K562 (cell line): ENCODE results near the gene SHANK1. TPM values are rescaled to one million over a fixed set of nuclear protein-coding genes. Genes with fewer than 3 reads are reported as not detected.

Experiments
- ATAC-seq: fragments of 200-7000 bp; cut with Tn5 transposase; 3 replicates; pipeline ENCODE4 v1.9.1; 2020; ENCODE audit warnings: moderate library complexity
- BruUV-seq: library from RNA; stranded (reverse); fragments of 400-500 nt; replicated peaks from 2 replicates; lab custom pipeline; 2021; lab: Mats Ljungman, UMichigan
- CTCF ChIA-PET: fragments of 300-600 bp; formaldehyde crosslinking; extraction: SDS; loops from one replicate; lab custom pipeline; 2021; ENCODE audit warnings: low intra/inter-chr PET ratio; lab: Yijun Ruan, JAX
- POLR2A ChIA-PET: fragments of 300-600, 350-650 bp; sonication (Branson Sonifier 250); formaldehyde crosslinking; extraction: SDS; loops from one replicate; lab custom pipeline; 2021; ENCODE audit warnings: antibody characterized with exemption, inconsistent platforms; lab: Yijun Ruan, JAX
- DNase-seq, 4 experiments: peaks; one replicate each; pipeline versions ENCODE4 v3.0.0 to v3.0.0-alpha.2; 2011 to 2018; ENCODE audit warnings: low spot score in 3 of 4, mixed read lengths in 3 of 4; ENCODE audit errors: extremely low read depth in 1 of 4
- FAIRE-seq: peaks from 2 replicates; lab custom pipeline; 2011; peaks lifted over from hg19 to GRCh38; lab: Jason Lieb, UNC
- H2AFZ ChIP-seq: 2 replicates; pipeline ENCODE4 v1.6.0; 2011; ENCODE audit warnings: low read depth, low read length, control low read depth, inconsistent platforms
- H3K27ac ChIP-seq: fragments of 200-600 bp; 3 replicates; pipeline ENCODE4 v1.8.0; 2011; ENCODE audit warnings: low read depth, mild to moderate bottlenecking, control low read depth, inconsistent platforms, low read length, moderate library complexity, mixed read lengths; ENCODE audit errors: extremely low read depth
- H3K27me3 ChIP-seq, 2 experiments: fragments of 300-600 bp in 1 of 2; 2 replicates in 1 of 2; 3 replicates in 1 of 2; pipeline versions ENCODE4 v1.6.0 to v1.8.0; 2011; ENCODE audit warnings: inconsistent platforms in 2 of 2, low read length in 2 of 2, mild to moderate bottlenecking in 1 of 2, mixed read lengths in 1 of 2, moderate library complexity in 1 of 2; ENCODE audit not compliant: control insufficient read depth in 2 of 2, insufficient read depth in 2 of 2
- H3K36me3 ChIP-seq: fragments of 300-600 bp; 3 replicates; pipeline ENCODE4 v1.8.0; 2011; ENCODE audit warnings: mild to moderate bottlenecking, low read length, inconsistent platforms; ENCODE audit not compliant: control insufficient read depth, insufficient read depth
- H3K4me1 ChIP-seq, 2 experiments: fragments of 200-600 bp in 1 of 2; replicated peaks in 1 of 2; 2 replicates in 1 of 2; 3 replicates in 1 of 2; pipeline versions ENCODE4 v1.5.1 to v1.8.0; 2011; ENCODE audit warnings: inconsistent platforms in 2 of 2, low read length in 2 of 2, mild to moderate bottlenecking in 1 of 2, mixed read lengths in 1 of 2, moderate library complexity in 1 of 2; ENCODE audit not compliant: control insufficient read depth in 2 of 2, insufficient read depth in 2 of 2
- H3K4me2 ChIP-seq: 2 replicates; pipeline ENCODE4 v1.6.1; 2011; ENCODE audit warnings: low read length, control low read depth, inconsistent platforms, mixed read lengths; ENCODE audit not compliant: insufficient read depth
- H3K4me3 ChIP-seq: fragments of 200-600 bp; sonication (generic), shearing (Covaris generic); 2 replicates; pipeline ENCODE4 v1.5.1; 2016; ENCODE audit warnings: control low read depth, inconsistent platforms
- H3K79me2 ChIP-seq: fragments of 200-600 bp; 3 replicates; pipeline ENCODE4 v1.8.0; 2011; ENCODE audit warnings: low read length, inconsistent platforms; ENCODE audit not compliant: control insufficient read depth, insufficient read depth
- H3K9ac ChIP-seq, 2 experiments: 2 replicates each; pipeline versions ENCODE4 v1.6.0 to v1.6.1; 2011; ENCODE audit warnings: low read depth in 2 of 2, low read length in 2 of 2, control low read depth in 1 of 2, inconsistent platforms in 1 of 2, mild to moderate bottlenecking in 1 of 2, mixed read lengths in 1 of 2; ENCODE audit not compliant: insufficient read depth in 1 of 2
- H3K9me1 ChIP-seq: one replicate; pipeline ENCODE4 v1.6.0; 2011; ENCODE audit warnings: inconsistent platforms, mild to moderate bottlenecking, low read length, moderate library complexity; ENCODE audit not compliant: control insufficient read depth, insufficient read depth
- H3K9me3 ChIP-seq: replicated peaks from 2 replicates; pipeline ENCODE4 v1.5.1; 2011; ENCODE audit warnings: low read depth, low read length, inconsistent platforms; ENCODE audit not compliant: control insufficient read depth, insufficient read depth
- H4K20me1 ChIP-seq: replicated peaks from 2 replicates; pipeline ENCODE4 v1.6.1; 2011; ENCODE audit warnings: low read length, inconsistent platforms, mixed read lengths; ENCODE audit not compliant: control insufficient read depth, insufficient read depth
- E2F1 ChIP-seq: sonication (generic); formaldehyde crosslinking; IDR thresholded peaks from 2 replicates; pipeline ENCODE4 v1.8.1; 2023; ENCODE audit warnings: mild to moderate bottlenecking, missing genetic modification reagents, moderate library complexity
- EGR1 ChIP-seq: fragments of 450-650 bp; conservative IDR thresholded peaks from 2 replicates; pipeline ENCODE4 v1.6.1; 2017; ENCODE audit warnings: mild to moderate bottlenecking
- ZSCAN29 ChIP-seq: fragments of 450-650 bp; IDR thresholded peaks from 2 replicates; pipeline ENCODE4 v1.6.1; 2017
- WGBS: fragments of 100-300 bp; shearing (Covaris generic); methylation state at CpG from one replicate; pipeline ENCODE4 v1.1.6; 2016; ENCODE audit warnings: low coverage, mixed read lengths; ENCODE audit not compliant: insufficient coverage; ENCODE audit errors: missing lambda C conversion rate; 5-methylcytosine and 5-hydroxymethylcytosine counted together
- in situ Hi-C: fragments of 300-500 bp; cut with MboI; formaldehyde crosslinking; loops from 4 replicates; pipeline ENCODE4 v1.15.0; 2018; ENCODE audit warnings: inconsistent platforms, mixed read lengths
- intact Hi-C: fragments of 100-400 bp; cut with micrococcal nuclease; formaldehyde crosslinking; loops from 2 replicates; pipeline ENCODE4 v1.14.2; 2022
- polyA plus RNA-seq, 8 experiments: library from polyadenylated mRNA; depleted of rRNA in 4 of 8; stranded (reverse) in 5 of 8; unstranded in 3 of 8; fragments of >200 nt; fragmentation: Nextera tagmentation in 2 of 8; fragmentation: Illumina TruSeq in 1 of 8; extraction: Ambion mirVana in 2 of 8; extraction: Trizol in 1 of 8; gene quantifications; 2 replicates each; pipeline versions ENCODE4 v1.2.1 to v1.2.3, GENCODE V29; 2011 to 2014; ENCODE audit warnings: inconsistent platforms in 1 of 8, missing spikeins in 1 of 8
- total RNA-seq, 7 experiments: library from RNA; depleted of rRNA in 6 of 7; stranded (reverse); fragments of >200 nt in 6 of 7; fragmentation: Illumina TruSeq in 2 of 7; extraction: Trizol in 2 of 7; gene quantifications; 2 replicates each; pipeline versions ENCODE4 v1.2.1 to v1.2.3, GENCODE V29; 2011 to 2021; ENCODE audit warnings: low replicate concordance in 1 of 7

The SHANK1 gene
- total and polyA plus RNA-seq, 9 of the 15 experiments (the other 6 are each of a cell fraction or from before 2014, with no cell fraction given), result 0.33 to 1.3 (median 0.55) TPM; not detected in 2

- ATAC-seq (no peak), DNase-seq (no peak), FAIRE-seq (no peak)
- Histone ChIP-seq H3K4me1 (peaks cover 0 to 32% of the 10 kb centered on the region in 2 experiments; a peak in 2 of 5 replicates), H3K79me2 (no peaks in the 10 kb centered on the region), H2AFZ (no peak overlapping the region), H3K9ac (no peak overlapping the region), H3K27ac (no peak overlapping the region), H3K9me3 (no peaks in the 10 kb centered on the region; the same call in 1 of the 2 replicates), H3K9me1 (no peaks in the 10 kb centered on the region), H3K4me3 (no peak overlapping the region), H3K4me2 (no peak overlapping the region), H3K27me3 (peaks cover 19 to 43% of the 10 kb centered on the region in 2 experiments), H3K36me3 (no peaks in the 10 kb centered on the region), H4K20me1 (peaks cover 9% of the 10 kb centered on the region; the same call in 1 of the 2 replicates)
- 0 out of 2 replicates have a peak, but pooled peaks have one; percentile 2 for TF ChIP-seq EGR1
- no peak for TF ChIP-seq ZSCAN29
- no peak for TF ChIP-seq E2F1 (CRISPR knock-in tag)
- in situ Hi-C loops (no loop called here), intact Hi-C loops (no loop called here)
- POLR2A ChIA-PET, result interaction anchor here (0.9 to 1.5 kb wide), 5 partner anchors 9 to 135 kb away, joined by 3 to 5 read pairs (median 3); no protein-coding TSS in a partner anchor
- no TSS peak for BruUV-seq
- CTCF ChIA-PET, result interaction anchor here (0.7 to 1.6 kb wide), 6 partner anchors 62 to 252 kb away, joined by 3 to 11 read pairs (median 4); no protein-coding TSS in a partner anchor
- 6% methylated on average over 5 of the region's 5 CpGs for WGBS
Observed at GRCh38 chr19:50670102-50670380, 49.6 kb downstream of the SHANK1 start.
